ENCODE data around the gene TBC1D9.

Gene TBC1D9

GRCh38 chr4:140691369-140691768, 64.8 kb downstream of the TBC1D9 start:
- no peak for DNase-seq (ENCODE audit: low read depth in 2 of 2)

DNA sequence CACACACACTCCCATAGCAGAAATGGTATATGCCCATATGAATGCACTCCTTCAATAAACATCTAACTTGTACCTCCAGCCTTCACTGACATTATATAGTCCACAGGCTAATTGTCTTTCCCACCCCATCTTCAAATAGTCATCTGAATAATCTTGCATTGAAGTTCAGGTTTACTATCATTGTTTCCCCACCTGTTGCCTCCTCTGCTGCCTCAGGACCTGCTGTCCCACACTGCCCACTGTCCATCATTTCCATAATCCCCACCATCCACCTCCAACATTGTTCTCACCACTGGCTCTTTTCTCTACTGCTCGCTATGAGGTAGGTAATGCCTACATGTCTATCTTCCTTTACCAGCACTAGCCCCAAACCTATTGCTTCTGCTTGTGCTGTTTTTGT, 66.1 kb downstream of the TBC1D9 start:
- DNase-seq (ENCODE audit: low read depth in 2 of 2) = no peak

GRCh38 chr4:140689623-140690022, 66.6 kb downstream of the TBC1D9 start:
- no peak for DNase-seq (ENCODE audit: low read depth in 2 of 2)

- DNase-seq (ENCODE audit: low read depth in 2 of 2) = no peak
These were observed 67.2 kb downstream of the TBC1D9 start for GRCh38 chr4:140688711-140689598.

GRCh38 chr4:140686796-140687195, 69.4 kb downstream of the TBC1D9 start:
- DNase-seq (ENCODE audit: low read depth in 2 of 2) = no peak

DNA sequence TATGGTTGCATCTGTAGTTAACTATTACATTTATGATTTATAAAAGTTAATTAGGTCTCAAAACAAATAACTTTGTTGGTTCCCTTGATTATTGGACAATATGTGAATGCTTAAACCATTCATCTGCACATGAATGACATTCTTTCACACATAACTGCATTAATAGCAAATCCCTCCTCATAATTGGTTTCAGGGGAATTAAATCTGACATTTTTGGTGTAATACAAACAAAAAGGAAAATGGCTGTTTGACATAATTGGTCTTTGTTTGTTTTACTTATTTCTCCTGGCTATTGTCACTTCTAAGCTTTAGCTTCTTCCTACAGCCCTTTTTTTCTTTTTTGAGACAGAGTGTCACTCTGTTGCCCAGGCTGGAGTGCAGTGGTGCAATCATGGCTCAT, 71.9 kb downstream of the TBC1D9 start:
- DNase-seq (ENCODE audit: low read depth in 2 of 2) = no peak

GRCh38 chr4:140681201-140681600, 75.0 kb downstream of the TBC1D9 start:
- DNase-seq (ENCODE audit: low read depth in 2 of 2) = no peak

GRCh38 chr4:140680686-140681085, 75.5 kb downstream of the TBC1D9 start:
- no peak for DNase-seq (ENCODE audit: low read depth in 2 of 2)

DNA sequence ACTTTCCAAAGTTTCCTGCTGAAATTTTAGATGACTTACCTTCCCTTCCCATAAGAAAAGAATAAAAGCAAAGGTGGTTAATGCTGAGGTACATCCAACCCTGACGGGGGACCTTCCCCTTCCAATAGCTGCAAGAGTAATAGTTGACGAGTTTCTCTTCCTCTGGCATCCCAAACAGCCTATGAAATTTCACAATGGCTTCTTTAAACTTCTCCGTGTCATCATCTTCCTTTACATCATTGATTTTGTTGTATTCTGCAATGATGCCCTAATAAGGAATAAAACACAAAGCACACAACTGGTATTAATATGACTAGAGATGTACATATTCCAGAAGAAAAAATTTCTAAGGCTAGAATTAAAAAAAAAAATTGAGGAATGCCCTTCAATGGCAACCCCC, 76.6 kb downstream of the TBC1D9 start:
- no peak for DNase-seq (ENCODE audit: low read depth in 2 of 2)

DNA sequence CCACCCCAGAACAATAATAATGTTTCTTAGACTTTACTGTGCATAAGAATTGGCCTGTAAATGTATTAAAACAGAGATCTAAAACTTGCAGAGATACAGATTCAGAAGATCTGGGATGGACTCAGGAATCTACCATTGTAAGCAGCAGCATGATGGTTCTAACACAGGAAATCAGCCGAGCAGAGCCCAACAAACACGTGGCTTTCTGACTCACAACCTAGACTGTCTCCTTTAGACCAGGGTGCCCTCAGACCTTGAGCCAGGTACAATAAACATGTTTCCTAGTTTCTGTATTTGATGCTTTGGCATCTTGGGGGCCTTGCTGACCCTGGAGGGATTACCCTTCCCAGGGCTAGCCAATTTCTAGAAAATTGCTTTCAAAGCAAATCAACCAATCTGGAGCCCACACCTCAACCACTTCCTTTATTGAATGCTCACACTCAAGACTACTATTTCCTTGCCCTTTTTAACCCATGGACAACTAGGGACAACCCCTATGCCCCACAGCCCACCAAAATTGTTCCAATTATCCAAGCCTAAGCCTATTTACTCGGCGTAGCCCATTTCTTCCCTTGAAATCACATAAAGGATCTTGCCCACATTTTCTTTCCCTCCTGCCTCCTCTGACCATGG, 80.5 kb downstream of the TBC1D9 start:
- no peak for DNase-seq (ENCODE audit: low read depth in 2 of 2)

- no peak for DNase-seq (ENCODE audit: low read depth in 2 of 2)
These were observed 82.5 kb downstream of the TBC1D9 start for GRCh38 chr4:140673729-140674128.

DNA sequence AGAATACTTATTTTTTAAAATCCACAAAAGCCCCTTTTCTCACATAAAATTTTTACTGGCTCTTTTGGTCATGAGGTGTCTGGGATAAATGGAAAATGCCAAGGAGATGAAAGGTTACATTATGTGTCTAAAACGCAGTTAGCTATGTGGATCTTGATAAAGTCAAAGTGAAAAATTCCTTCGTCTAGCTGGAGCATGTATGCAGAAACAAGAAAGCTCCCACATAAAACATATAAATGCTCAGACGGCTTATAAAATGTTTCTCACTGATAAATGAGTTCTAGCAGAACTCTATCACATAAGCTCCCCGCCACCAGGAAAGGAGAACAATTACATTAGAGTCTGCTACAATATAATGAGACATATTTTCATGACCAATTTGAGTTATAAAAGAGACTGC, 83.8 kb downstream of the TBC1D9 start:
- DNase-seq (ENCODE audit: low read depth in 2 of 2) = no peak

- DNase-seq (ENCODE audit: low read depth in 2 of 2) = no peak
These were observed 88.1 kb downstream of the TBC1D9 start for GRCh38 chr4:140668111-140668510.

- DNase-seq (ENCODE audit: low read depth in 2 of 2) = no peak
These were observed 89.1 kb downstream of the TBC1D9 start for GRCh38 chr4:140666889-140667614.

- no peak for DNase-seq (ENCODE audit: low read depth in 2 of 2)
These were observed 93.9 kb downstream of the TBC1D9 start for GRCh38 chr4:140662082-140662869.

- no peak for DNase-seq (ENCODE audit: low read depth in 2 of 2)
These were observed 94.6 kb downstream of the TBC1D9 start for GRCh38 chr4:140661550-140661949.

- no peak for DNase-seq (ENCODE audit: low read depth in 2 of 2)
These were observed 96.1 kb downstream of the TBC1D9 start for GRCh38 chr4:140659943-140660700.

GRCh38 chr4:140654495-140654814, 101.7 kb downstream of the TBC1D9 start:
- DNase-seq (ENCODE audit: low read depth in 2 of 2) = no peak

GRCh38 chr4:140653718-140654494, 102.3 kb downstream of the TBC1D9 start:
- no peak for DNase-seq (ENCODE audit: low read depth in 2 of 2)

DNA sequence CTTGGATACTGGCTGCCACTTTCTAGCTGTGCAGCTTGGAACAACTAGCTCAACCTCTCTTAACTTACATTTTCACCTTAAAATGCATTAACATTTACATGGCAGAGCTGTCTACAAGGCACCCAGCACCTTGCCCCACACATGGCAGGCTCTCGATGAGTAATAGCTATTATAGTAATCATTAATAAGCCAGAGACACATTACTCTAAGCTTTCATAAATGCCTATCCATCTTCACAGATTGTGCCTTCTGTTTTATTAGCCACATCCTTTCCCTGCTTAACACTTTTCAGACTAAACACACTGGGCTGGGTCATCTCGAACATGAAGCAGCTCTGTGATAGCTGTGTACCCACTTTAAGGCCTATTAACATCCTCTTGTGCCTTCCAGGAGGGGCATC, 103.6 kb downstream of the TBC1D9 start:
- DNase-seq (ENCODE audit: low read depth in 2 of 2) = no peak

Data from stimulated activated CD4-positive, alpha-beta T cell treated with anti-CD3 and anti-CD28 coated beads, Interleukin-12 subunit alpha, Interleukin-12 subunit beta, amount 100 ng/mL, for 24 hours (primary cell).